CD14-positive monocyte (primary cell): ENCODE data around the gene ANKRD29. TPM values are rescaled to one million over a fixed set of nuclear protein-coding genes. Genes with fewer than 3 reads are reported as not detected.

ENCODE experiments used
- DNase-seq, 3 donors: peaks; one replicate each; pipeline ENCODE4 v3.0.0-alpha.2; 2011 to 2022
- H2AFZ ChIP-seq: 2 replicates; pipeline ENCODE4 v1.6.0; 2012; ENCODE audit warnings: mild to moderate bottlenecking, low read depth, low read length, inconsistent platforms; ENCODE audit not compliant: insufficient read depth, poor library complexity, severe bottlenecking
- H3K27ac ChIP-seq, 2 donors: 1 replicate in 1 of 2; 2 replicates in 1 of 2; pipeline ENCODE4 v1.5.1; 2012 to 2013; ENCODE audit warnings: low read length in 2 of 2, control low read depth in 1 of 2, inconsistent platforms in 1 of 2, low read depth in 1 of 2, mild to moderate bottlenecking in 1 of 2
- H3K27me3 ChIP-seq, 2 donors: one replicate each; pipeline versions ENCODE4 v1.6.0 to v1.6.1; 2011 to 2013; ENCODE audit warnings: low read length in 2 of 2; ENCODE audit not compliant: control insufficient read depth in 2 of 2, insufficient read depth in 2 of 2
- H3K36me3 ChIP-seq, 2 donors: replicated peaks in 1 of 2; 1 replicate in 1 of 2; 2 replicates in 1 of 2; pipeline versions ENCODE4 v1.5.1 to v1.6.1; 2012 to 2013; ENCODE audit warnings: low read length in 2 of 2, control low read depth in 1 of 2, inconsistent platforms in 1 of 2, mild to moderate bottlenecking in 1 of 2; ENCODE audit not compliant: insufficient read depth in 2 of 2, control insufficient read depth in 1 of 2
- H3K4me1 ChIP-seq, 2 donors: 1 replicate in 1 of 2; 2 replicates in 1 of 2; pipeline versions ENCODE4 v1.5.1 to v1.6.1; 2012 to 2013; ENCODE audit warnings: low read length in 2 of 2, control low read depth in 1 of 2, inconsistent platforms in 1 of 2, mild to moderate bottlenecking in 1 of 2, moderate library complexity in 1 of 2; ENCODE audit not compliant: insufficient read depth in 2 of 2, control insufficient read depth in 1 of 2
- H3K4me2 ChIP-seq: replicated peaks from 2 replicates; pipeline ENCODE3; 2012; ENCODE audit warnings: low read length, moderate library complexity, mild to moderate bottlenecking; ENCODE audit not compliant: poor library complexity, severe bottlenecking; ENCODE audit errors: extremely low read depth
- H3K4me3 ChIP-seq, 3 experiments: fragments of 200-600 bp in 1 of 3; sonication (generic) in 1 of 3; replicated peaks in 1 of 3; 1 replicate in 2 of 3; 2 replicates in 1 of 3; pipeline ENCODE4 v1.5.1; 2011 to 2013; ENCODE audit warnings: low read length in 3 of 3, mild to moderate bottlenecking in 3 of 3, control low read depth in 2 of 3, low read depth in 2 of 3, inconsistent platforms in 1 of 3, moderate library complexity in 1 of 3
- H3K79me2 ChIP-seq: 2 replicates; pipeline ENCODE4 v1.6.0; 2012; ENCODE audit warnings: mild to moderate bottlenecking, control low read depth, inconsistent platforms, low read length, moderate library complexity; ENCODE audit not compliant: insufficient read depth
- H3K9ac ChIP-seq: 2 replicates; pipeline ENCODE4 v1.6.0; 2017; ENCODE audit warnings: low read length, mild to moderate bottlenecking; ENCODE audit not compliant: insufficient read depth, poor library complexity, severe bottlenecking
- H3K9me3 ChIP-seq, 2 donors: replicated peaks in 1 of 2; 1 replicate in 1 of 2; 2 replicates in 1 of 2; pipeline versions ENCODE4 v1.5.1 to v1.6.1; 2012 to 2013; ENCODE audit warnings: low read length in 2 of 2, control low read depth in 1 of 2; ENCODE audit not compliant: control insufficient read depth in 1 of 2, insufficient read depth in 1 of 2
- H4K20me1 ChIP-seq: 2 replicates; pipeline ENCODE4 v1.6.0; 2012; ENCODE audit warnings: mild to moderate bottlenecking, low read length, control low read depth, moderate library complexity; ENCODE audit not compliant: insufficient read depth
- H3K27ac Mint-ChIP-seq, 7 donors: one replicate each; pipeline ENCODE4 v1.8.0; 2020; ENCODE audit warnings: mild to moderate bottlenecking in 7 of 7, mixed read lengths in 7 of 7, moderate library complexity in 6 of 7, inconsistent platforms in 2 of 7
- H3K27me3 Mint-ChIP-seq, 3 donors: one replicate each; pipeline ENCODE4 v1.8.0; 2021 to 2022; ENCODE audit warnings: low read depth in 3 of 3, mild to moderate bottlenecking in 3 of 3, mixed read lengths in 3 of 3, moderate library complexity in 3 of 3, inconsistent platforms in 1 of 3
- H3K36me3 Mint-ChIP-seq, 2 donors: one replicate each; pipeline ENCODE4 v1.8.0; 2020; ENCODE audit warnings: mixed read lengths in 2 of 2, inconsistent platforms in 1 of 2, mild to moderate bottlenecking in 1 of 2
- H3K4me1 Mint-ChIP-seq: one replicate; pipeline ENCODE4 v1.8.0; 2020; ENCODE audit warnings: mild to moderate bottlenecking, mixed read lengths
- H3K4me3 Mint-ChIP-seq, 2 donors: one replicate each; pipeline ENCODE4 v1.8.0; 2020; ENCODE audit warnings: mild to moderate bottlenecking in 2 of 2, mixed read lengths in 2 of 2, moderate library complexity in 1 of 2
- H3K9me3 Mint-ChIP-seq, 7 donors: one replicate each; pipeline ENCODE4 v1.8.0; 2020 to 2022; ENCODE audit warnings: mixed read lengths in 7 of 7, mild to moderate bottlenecking in 6 of 7, moderate library complexity in 6 of 7, inconsistent platforms in 2 of 7
- CTCF ChIP-seq: fragments of 200-600 bp; IDR thresholded peaks from one replicate; pipeline ENCODE4 v1.8.0; 2022; ENCODE audit warnings: antibody characterized with exemption, mild to moderate bottlenecking
- WGBS: methylation state at CpG from one replicate; pipeline ENCODE4 v1.1.5; 2013; ENCODE audit warnings: missing lambda C conversion rate; ENCODE audit not compliant: insufficient coverage; 5-methylcytosine and 5-hydroxymethylcytosine counted together
- intact Hi-C, 2 donors: fragments of 100-400 bp; cut with micrococcal nuclease; formaldehyde crosslinking; loops; one replicate each; pipeline versions ENCODE4 v1.15.0 to v1.15.1; 2023
- polyA plus RNA-seq, 3 donors: library from polyadenylated mRNA; depleted of rRNA in 1 of 3; unstranded in 2 of 3; stranded (reverse) in 1 of 3; fragments of 300-500 nt in 2 of 3; fragments of >200 nt in 1 of 3; fragmentation: Illumina TruSeq in 2 of 3; gene quantifications; 1 replicate in 2 of 3; 2 replicates in 1 of 3; pipeline ENCODE4 v1.2.3, GENCODE V29; 2012 to 2021

ANKRD29 gene
- polyA plus RNA-seq, 3 donors, result 0.03 to 0.11 TPM; not detected in 1

DNA sequence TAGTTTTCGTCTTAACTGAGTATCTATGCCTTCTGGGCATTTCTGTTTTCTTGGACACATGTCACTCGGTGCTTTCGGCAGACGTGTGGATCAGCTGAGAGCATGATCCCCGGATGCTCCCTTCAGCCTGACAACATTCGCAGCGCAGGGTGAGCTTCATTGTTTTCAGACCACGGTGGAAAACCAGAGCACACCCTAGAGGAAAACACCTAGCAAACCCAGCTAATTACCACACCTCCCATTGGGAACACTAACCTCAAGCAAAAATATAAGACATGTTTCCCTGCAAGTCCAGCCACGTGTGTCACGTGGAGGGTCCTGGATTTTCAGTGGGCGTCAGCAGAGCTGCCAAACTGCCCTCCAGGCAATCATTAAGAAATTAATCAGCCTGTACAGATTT lies 31.0 kb downstream of the ANKRD29 start:
- intact Hi-C loops, result no loop called here
- WGBS, result 83% methylated on average over 8 of the region's 11 CpGs
- no peaks in the 10 kb centered on the region for H3K36me3 Mint-ChIP-seq
- no peak overlapping the region for H3K4me3 Mint-ChIP-seq
- H3K27ac Mint-ChIP-seq, result no peak overlapping the region
- Histone ChIP-seq H3K4me3 (no peak overlapping the region), H3K36me3 (no peaks in the 10 kb centered on the region), H3K9ac (no peak overlapping the region), H3K9me3 (no peaks in the 10 kb centered on the region), H3K4me1 (no peaks in the 10 kb centered on the region), H2AFZ (no peak overlapping the region), H3K27ac (no peak overlapping the region), H4K20me1 (no peaks in the 10 kb centered on the region), H3K79me2 (no peaks in the 10 kb centered on the region), H3K4me2 (no peak overlapping the region), H3K27me3 (no peaks in the 10 kb centered on the region)
- H3K27me3 Mint-ChIP-seq, result peaks cover 0 to 5% (median 0%) of the 10 kb centered on the region in 3 donors
- no peak for TF ChIP-seq CTCF
- H3K9me3 Mint-ChIP-seq, result no peaks in the 10 kb centered on the region
- H3K4me1 Mint-ChIP-seq, result peaks cover 6% of the 10 kb centered on the region
- DNase-seq, result no peak

- no peak overlapping the region for H3K9ac ChIP-seq
- WGBS, result 100% methylated on average over 2 of the region's 5 CpGs
- H3K27me3 ChIP-seq, result no peaks in the 10 kb centered on the region
- Mint-ChIP-seq H3K27me3 (peaks cover 0 to 5% (median 0%) of the 10 kb centered on the region in 3 donors), H3K4me3 (no peak overlapping the region), H3K27ac (peak overlapping the region in 1 of 7 donors; percentile 20), H3K9me3 (no peaks in the 10 kb centered on the region), H3K4me1 (peaks cover 6% of the 10 kb centered on the region), H3K36me3 (no peaks in the 10 kb centered on the region)
- no peak overlapping the region for H2AFZ ChIP-seq
- no peak for DNase-seq
- TF ChIP-seq CTCF, result no peak
- H3K4me1 ChIP-seq, result no peaks in the 10 kb centered on the region
- no peak overlapping the region for H3K4me3 ChIP-seq
- intact Hi-C loops, result no loop called here
- H3K9me3 ChIP-seq, result no peaks in the 10 kb centered on the region
- no peak overlapping the region for H3K4me2 ChIP-seq
- H4K20me1 ChIP-seq, result no peaks in the 10 kb centered on the region
- no peak overlapping the region for H3K27ac ChIP-seq
- H3K79me2 ChIP-seq, result no peaks in the 10 kb centered on the region
- H3K36me3 ChIP-seq, result no peaks in the 10 kb centered on the region
These were observed 31.4 kb downstream of the ANKRD29 start for GRCh38 chr18:23631312-23631711.
